HEK293 (cell line): ENCODE results near the gene FAM89A.
A peak's percentile ranks its signal among the peaks of the same experiment; 100 is the strongest.

Experiments used
- CTCF ChIA-PET: fragments of 350-600 bp; formaldehyde crosslinking; extraction: SDS; loops from one replicate; lab custom pipeline; 2021; ENCODE audit warnings: antibody characterized with exemption; lab: Yijun Ruan, JAX
- POLR2A ChIA-PET: fragments of 300-600 bp; formaldehyde crosslinking; extraction: SDS; loops from one replicate; lab custom pipeline; 2020; ENCODE audit warnings: antibody characterized with exemption, inconsistent platforms; lab: Yijun Ruan, JAX
- H3K27ac ChIP-seq: fragments of 200-500 bp; sonication (Bioruptor generic); 2 replicates; pipeline ENCODE4 v1.5.1; 2014; ENCODE audit warnings: low read depth, low read length, control low read depth, inconsistent platforms; ENCODE audit errors: extremely low read depth
- H3K36me3 ChIP-seq, 2 experiments: fragments of 200-500 bp in 1 of 2; sonication (Bioruptor generic) in 1 of 2; 1 replicate in 1 of 2; 2 replicates in 1 of 2; pipeline ENCODE4 v1.5.1; 2014 to 2017; ENCODE audit warnings: inconsistent platforms in 2 of 2, low read length in 2 of 2; ENCODE audit not compliant: control insufficient read depth in 2 of 2, insufficient read depth in 1 of 2
- H3K4me1 ChIP-seq: fragments of 200-500 bp; sonication (Bioruptor generic); 2 replicates; pipeline ENCODE4 v1.5.1; 2014; ENCODE audit warnings: mild to moderate bottlenecking, low read length, inconsistent platforms; ENCODE audit not compliant: control insufficient read depth, insufficient read depth
- H3K4me3 ChIP-seq: 2 replicates; pipeline ENCODE4 v1.5.1; 2011; ENCODE audit warnings: low read depth, mild to moderate bottlenecking, control low read depth, low read length, moderate library complexity
- H3K9me3 ChIP-seq: fragments of 200-500 bp; sonication (Bioruptor generic); 2 replicates; pipeline ENCODE4 v1.5.1; 2014; ENCODE audit warnings: low read depth, low read length, inconsistent platforms; ENCODE audit not compliant: control insufficient read depth, insufficient read depth
- KLF17 ChIP-seq: fragments of 450-650 bp; formaldehyde crosslinking; IDR thresholded peaks from 2 replicates; pipeline ENCODE4 v1.5.1; 2016; ENCODE audit warnings: missing biosample characterization, missing genetic modification characterization
- REPIN1 ChIP-seq: fragments of 450-650 bp; formaldehyde crosslinking; IDR thresholded peaks from 2 replicates; pipeline ENCODE4 v1.5.1; 2017; ENCODE audit warnings: missing biosample characterization, missing genetic modification characterization, low read depth
- TCF7L2 ChIP-seq: IDR thresholded peaks from 2 replicates; pipeline ENCODE4 v1.6.1; 2011; ENCODE audit warnings: low read depth, mild to moderate bottlenecking, inconsistent platforms, low read length, moderate library complexity, borderline replicate concordance
- WT1 ChIP-seq: fragments of 450-650 bp; formaldehyde crosslinking; IDR thresholded peaks from 2 replicates; pipeline ENCODE4 v1.5.1; 2016; ENCODE audit warnings: missing biosample characterization, missing genetic modification characterization
- ZBTB1 ChIP-seq: fragments of 450-650 bp; formaldehyde crosslinking; IDR thresholded peaks from 2 replicates; pipeline ENCODE4 v1.5.1; 2016; ENCODE audit warnings: missing biosample characterization, missing genetic modification characterization
- ZBTB10 ChIP-seq: fragments of 450-650 bp; formaldehyde crosslinking; IDR thresholded peaks from 2 replicates; pipeline ENCODE4 v1.5.1; 2016; ENCODE audit warnings: missing biosample characterization, missing genetic modification characterization
- ZBTB17 ChIP-seq: fragments of 450-650 bp; formaldehyde crosslinking; IDR thresholded peaks from 2 replicates; pipeline ENCODE4 v1.5.1; 2016; ENCODE audit warnings: missing biosample characterization, missing genetic modification characterization
- ZBTB20 ChIP-seq: fragments of 450-650 bp; formaldehyde crosslinking; IDR thresholded peaks from 2 replicates; pipeline ENCODE4 v1.5.1; 2016; ENCODE audit warnings: missing biosample characterization, missing genetic modification characterization
- ZBTB21 ChIP-seq: fragments of 450-650 bp; formaldehyde crosslinking; IDR thresholded peaks from 2 replicates; pipeline ENCODE4 v1.5.1; 2017; ENCODE audit warnings: missing biosample characterization, missing genetic modification characterization
- ZFHX2 ChIP-seq: fragments of 450-650 bp; formaldehyde crosslinking; conservative IDR thresholded peaks from 2 replicates; pipeline ENCODE4 v1.5.1; 2016; ENCODE audit warnings: missing biosample characterization, missing genetic modification characterization
- ZFP41 ChIP-seq: fragments of 450-650 bp; formaldehyde crosslinking; IDR thresholded peaks from 2 replicates; pipeline ENCODE4 v1.5.1; 2016; ENCODE audit warnings: missing biosample characterization, missing genetic modification characterization, borderline replicate concordance
- ZNF157 ChIP-seq: fragments of 450-650 bp; formaldehyde crosslinking; IDR thresholded peaks from 2 replicates; pipeline ENCODE4 v1.5.1; 2016; ENCODE audit warnings: missing biosample characterization, missing genetic modification characterization
- ZNF211 ChIP-seq: fragments of 450-650 bp; formaldehyde crosslinking; IDR thresholded peaks from 2 replicates; pipeline ENCODE4 v1.5.1; 2016; ENCODE audit warnings: low read depth, missing biosample characterization, missing genetic modification characterization
- ZNF280D ChIP-seq: fragments of 450-650 bp; formaldehyde crosslinking; IDR thresholded peaks from 2 replicates; pipeline ENCODE4 v1.5.1; 2016; ENCODE audit warnings: missing biosample characterization, missing genetic modification characterization
- ZNF335 ChIP-seq: fragments of 450-650 bp; formaldehyde crosslinking; conservative IDR thresholded peaks from 2 replicates; pipeline ENCODE4 v1.5.1; 2016; ENCODE audit warnings: missing biosample characterization, missing genetic modification characterization
- ZNF354C ChIP-seq: fragments of 450-650 bp; formaldehyde crosslinking; IDR thresholded peaks from 2 replicates; pipeline ENCODE4 v1.5.1; 2016; ENCODE audit warnings: missing biosample characterization, missing genetic modification characterization, low read depth, borderline replicate concordance
- ZNF426 ChIP-seq: fragments of 450-650 bp; formaldehyde crosslinking; IDR thresholded peaks from 2 replicates; pipeline ENCODE4 v1.5.1; 2017; ENCODE audit warnings: missing biosample characterization, missing genetic modification characterization, mild to moderate bottlenecking, inconsistent platforms, moderate library complexity
- ZNF473 ChIP-seq: fragments of 450-650 bp; formaldehyde crosslinking; IDR thresholded peaks from 2 replicates; pipeline ENCODE4 v1.5.1; 2017; ENCODE audit warnings: missing biosample characterization, missing genetic modification characterization
- ZNF501 ChIP-seq: fragments of 450-650 bp; formaldehyde crosslinking; IDR thresholded peaks from 2 replicates; pipeline ENCODE4 v1.5.1; 2016; ENCODE audit warnings: missing biosample characterization, missing genetic modification characterization
- ZNF514 ChIP-seq: fragments of 450-650 bp; formaldehyde crosslinking; IDR thresholded peaks from 2 replicates; pipeline ENCODE4 v1.5.1; 2016; ENCODE audit warnings: missing biosample characterization, missing genetic modification characterization
- ZNF530 ChIP-seq: fragments of 450-650 bp; formaldehyde crosslinking; IDR thresholded peaks from 2 replicates; pipeline ENCODE4 v1.5.1; 2016; ENCODE audit warnings: low read depth, missing biosample characterization, missing genetic modification characterization
- ZNF580 ChIP-seq: fragments of 450-650 bp; formaldehyde crosslinking; IDR thresholded peaks from 2 replicates; pipeline ENCODE4 v1.5.1; 2016; ENCODE audit warnings: missing biosample characterization, missing genetic modification characterization
- ZNF596 ChIP-seq: fragments of 450-650 bp; IDR thresholded peaks from 2 replicates; pipeline ENCODE4 v1.5.0; 2018; ENCODE audit warnings: missing biosample characterization, mild to moderate bottlenecking, missing genetic modification characterization, moderate library complexity
- ZNF645 ChIP-seq: fragments of 450-650 bp; formaldehyde crosslinking; IDR thresholded peaks from 2 replicates; pipeline ENCODE4; 2016; ENCODE audit warnings: missing biosample characterization, missing genetic modification characterization
- ZNF776 ChIP-seq: fragments of 450-650 bp; formaldehyde crosslinking; IDR thresholded peaks from 2 replicates; pipeline ENCODE4 v1.5.0; 2017; ENCODE audit warnings: missing biosample characterization, missing genetic modification characterization, borderline replicate concordance
- ZNF777 ChIP-seq: fragments of 450-650 bp; formaldehyde crosslinking; IDR thresholded peaks from 2 replicates; pipeline ENCODE4 v1.5.1; 2017; ENCODE audit warnings: missing biosample characterization, missing genetic modification characterization, borderline replicate concordance
- ZSCAN18 ChIP-seq: fragments of 450-650 bp; formaldehyde crosslinking; IDR thresholded peaks from 2 replicates; pipeline ENCODE4 v1.5.1; 2016; ENCODE audit warnings: missing biosample characterization, missing genetic modification characterization

FAM89A gene

GRCh38 chr1:230978491-230979388, 61.3 kb downstream of the FAM89A start, which contains the start of the genes ARV1 and TTC13:
TSS of gene ARV1 (plus strand) at chr1:230979094. CDS start at chr1:230979106, 12 bp downstream.
TSS of gene TTC13 (minus strand) at chr1:230978861. CDS start at chr1:230978830, 31 bp downstream.
- ChIA-PET CTCF (interaction anchor here (0.6 to 2.1 kb wide), 15 partner anchors 9 to 1488 kb away, joined by 3 to 11 read pairs (median 3); no protein-coding TSS in a partner anchor), POLR2A (interaction anchor here (0.7 to 1.6 kb wide), 9 partner anchors 8 to 359 kb away, joined by 3 to 7 read pairs (median 4); partner anchors contain the start of genes EXOC8 and SPRTN)
- peak within 1 kb of the TSS; percentile 83 for H3K27ac ChIP-seq
- H3K4me3 ChIP-seq, result peak within 1 kb of the TSS; percentile 61
- peaks cover 13 to 37% of the 10 kb centered on the region in 2 experiments for H3K36me3 ChIP-seq
- H3K4me1 ChIP-seq, result peaks cover 6% of the 10 kb centered on the region; the same call in 1 of the 2 replicates
- H3K9me3 ChIP-seq, result no peaks in the 10 kb centered on the region
- TF ChIP-seq ZFP41 (tag by site-specific recombination) (no peak), ZBTB20 (peak; percentile 98), ZBTB21 (tag by site-specific recombination) (peak; percentile 99), ZNF426 (tag by site-specific recombination) (no peak), ZNF335 (tag by site-specific recombination) (peak; percentile 99), REPIN1 (tag by site-specific recombination) (peak; percentile 21; the same call in 1 of the 2 replicates), ZNF514 (tag by site-specific recombination) (no peak), ZBTB17 (tag by site-specific recombination) (peak; percentile 99), ZBTB1 (tag by site-specific recombination) (no peak), ZNF530 (tag by site-specific recombination) (no peak), ZNF211 (tag by site-specific recombination) (no peak), ZNF473 (no peak), ZFHX2 (tag by site-specific recombination) (0 out of 2 replicates have a peak, but pooled peaks have one; percentile 27), ZNF580 (tag by site-specific recombination) (peak; percentile 100), ZNF354C (no peak), ZSCAN18 (tag by site-specific recombination) (no peak), ZNF645 (tag by site-specific recombination) (no peak), ZNF501 (tag by site-specific recombination) (peak; percentile 99), KLF17 (tag by site-specific recombination) (peak; percentile 68; the same call in 1 of the 2 replicates), ZNF157 (tag by site-specific recombination) (no peak), ZNF596 (tag by site-specific recombination) (peak; percentile 41; the same call in 1 of the 2 replicates), ZNF777 (tag by site-specific recombination) (no peak), WT1 (tag by site-specific recombination) (peak; percentile 57; the same call in 1 of the 2 replicates), TCF7L2 (no peak), ZNF776 (no peak), ZBTB10 (tag by site-specific recombination) (peak; percentile 87), ZNF280D (tag by site-specific recombination) (no peak)
